NT2/D1 (cell line): ENCODE data around the gene RHOA.
A peak's percentile ranks its signal among the peaks of the same experiment; 100 is the strongest.
"Not testable (repeated sequence)": the region's sequence is repeated elsewhere in the genome, so short reads cannot be mapped to it uniquely, and the experiment has no call there.

Experiments
- DNase-seq: peaks from one replicate; pipeline ENCODE4 v3.0.0-alpha.2; 2011; ENCODE audit warnings: low read depth, low spot score
- H3K27me3 ChIP-seq: 2 replicates; pipeline ENCODE4 v1.6.0; 2011; ENCODE audit warnings: mild to moderate bottlenecking; ENCODE audit not compliant: insufficient read length, insufficient read depth
- H3K36me3 ChIP-seq: 2 replicates; pipeline ENCODE4 v1.6.1; 2011; ENCODE audit warnings: mild to moderate bottlenecking, low read length, mixed read lengths; ENCODE audit not compliant: insufficient read depth, insufficient read length
- H3K4me1 ChIP-seq: 2 replicates; pipeline ENCODE4 v1.5.1; 2011; ENCODE audit not compliant: insufficient read depth, insufficient read length
- H3K4me3 ChIP-seq: 2 replicates; pipeline ENCODE4 v1.5.1; 2011; ENCODE audit warnings: low read depth; ENCODE audit not compliant: insufficient read length
- H3K9ac ChIP-seq: 2 replicates; pipeline ENCODE4 v1.6.0; 2011; ENCODE audit warnings: low read depth; ENCODE audit not compliant: insufficient read length
- H3K9me3 ChIP-seq: 2 replicates; pipeline ENCODE4 v1.5.1; 2011; ENCODE audit warnings: mild to moderate bottlenecking, low read length; ENCODE audit not compliant: insufficient read depth
- SUZ12 ChIP-seq: IDR thresholded peaks from 2 replicates; pipeline ENCODE4 v1.6.1; 2011; ENCODE audit not compliant: insufficient read length, insufficient read depth; ENCODE audit errors: extremely low read depth
- YY1 ChIP-seq: IDR thresholded peaks from 2 replicates; pipeline ENCODE4 v1.6.1; 2011; ENCODE audit not compliant: insufficient read length, insufficient read depth
- ZNF274 ChIP-seq: IDR thresholded peaks from 2 replicates; pipeline ENCODE4 v1.6.1; 2011; ENCODE audit warnings: mild to moderate bottlenecking, low read depth, low read length

RHOA gene

GRCh38 chr3:49349348-49350114 is 62.2 kb downstream of the RHOA start:
- DNase-seq: no peak
- H3K9me3 ChIP-seq: no peaks in the 10 kb centered on the region
- TF ChIP-seq YY1 (no peak), ZNF274 (no peak), SUZ12 (no peak)
- no peaks in the 10 kb centered on the region for H3K27me3 ChIP-seq
- H3K4me3 ChIP-seq: no peak overlapping the region
- peaks cover 3% of the 10 kb centered on the region for H3K36me3 ChIP-seq
- no peak overlapping the region for H3K9ac ChIP-seq
- peaks cover 3% of the 10 kb centered on the region for H3K4me1 ChIP-seq

DNA sequence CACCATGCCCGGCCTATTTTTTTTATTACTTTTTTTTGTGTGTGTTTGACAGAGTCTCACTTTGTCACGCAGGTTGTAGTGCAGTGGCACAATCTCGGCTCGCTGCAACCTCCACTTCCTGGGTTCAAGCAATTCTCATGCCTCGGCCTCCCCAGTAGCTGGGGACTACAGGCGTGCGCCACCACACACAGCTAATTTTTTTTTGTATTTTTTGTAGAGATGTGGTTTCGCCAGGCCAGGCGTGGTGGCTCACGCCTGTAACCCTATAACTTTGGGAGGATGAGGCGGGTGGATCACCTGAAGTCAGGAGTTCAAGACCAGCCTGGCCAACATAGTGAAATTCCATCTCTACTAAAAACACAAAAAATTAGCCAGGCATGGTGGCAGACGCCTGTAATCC is 63.4 kb downstream of the RHOA start:
- H3K9me3 ChIP-seq, H3K4me1 ChIP-seq, H3K9ac ChIP-seq, H3K4me3 ChIP-seq, DNase-seq, H3K27me3 ChIP-seq, H3K36me3 ChIP-seq: not testable (repeated sequence)

GRCh38 chr3:49346797-49347251 is 65.0 kb downstream of the RHOA start:
- no peak for DNase-seq
- Histone ChIP-seq H3K36me3 (no peaks in the 10 kb centered on the region), H3K9ac (no peak overlapping the region), H3K4me1 (no peaks in the 10 kb centered on the region), H3K27me3 (no peaks in the 10 kb centered on the region), H3K4me3 (no peak overlapping the region), H3K9me3 (no peaks in the 10 kb centered on the region)
- no peak for TF ChIP-seq SUZ12

DNA sequence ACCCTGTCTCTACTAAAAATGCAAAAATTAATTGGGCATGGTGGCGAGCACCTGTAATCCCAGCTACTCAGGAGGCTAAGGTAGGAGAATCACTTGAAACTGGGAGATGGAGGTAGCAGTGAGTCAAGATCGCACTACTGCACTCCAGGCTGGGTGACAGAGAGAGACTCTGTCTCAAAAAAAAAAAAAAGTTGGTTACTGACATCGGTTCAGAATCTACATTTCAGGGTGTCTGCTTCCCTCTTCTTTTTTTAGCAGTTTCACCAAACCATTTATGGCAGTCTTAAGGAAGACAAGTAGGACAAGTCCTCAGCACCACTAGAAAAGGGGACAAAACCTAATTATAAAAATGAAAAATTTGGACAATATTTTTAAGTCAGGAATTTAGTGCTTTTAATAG is 68.6 kb downstream of the RHOA start:
- Histone ChIP-seq H3K9ac (no peak overlapping the region), H3K4me1 (no peaks in the 10 kb centered on the region)
- TF ChIP-seq ZNF274: no peak
- TF ChIP-seq YY1: no peak
- TF ChIP-seq SUZ12: no peak

GRCh38 chr3:49341996-49342395 is 69.8 kb downstream of the RHOA start:
- Histone ChIP-seq H3K9ac (no peak overlapping the region), H3K36me3 (peaks cover 2% of the 10 kb centered on the region), H3K9me3 (no peaks in the 10 kb centered on the region), H3K4me3 (no peak overlapping the region), H3K4me1 (no peaks in the 10 kb centered on the region), H3K27me3 (no peaks in the 10 kb centered on the region)
- TF ChIP-seq ZNF274 (no peak), YY1 (no peak), SUZ12 (no peak)
- DNase-seq: no peak

More for the DNA sequence above, 68.6 kb downstream of the RHOA start:
- Histone ChIP-seq H3K9me3 (no peaks in the 10 kb centered on the region), H3K27me3 (no peaks in the 10 kb centered on the region), H3K4me3 (no peak overlapping the region), H3K36me3 (no peaks in the 10 kb centered on the region)
- no peak for DNase-seq

GRCh38 chr3:49339941-49340800 is 71.6 kb downstream of the RHOA start, which contains the start of gene USP4:
USP4 (minus strand) TSS chr3:49340053; CDS start chr3:49340024, 29 bp downstream.
- no peaks in the 10 kb centered on the region for H3K27me3 ChIP-seq
- H3K9me3 ChIP-seq: no peaks in the 10 kb centered on the region
- no peaks in the 10 kb centered on the region for H3K4me1 ChIP-seq
- peak; percentile 78 for DNase-seq
- peaks cover 16% of the 10 kb centered on the region for H3K36me3 ChIP-seq
- peak within 1 kb of the TSS; percentile 87 for H3K4me3 ChIP-seq
- peak within 1 kb of the TSS; percentile 98 for H3K9ac ChIP-seq
- no peak for TF ChIP-seq ZNF274
- TF ChIP-seq YY1: no peak
- TF ChIP-seq SUZ12: no peak

GRCh38 chr3:49339581-49339940 is 72.2 kb downstream of the RHOA start:
- Histone ChIP-seq H3K4me3 (peak overlapping the region; percentile 87), H3K36me3 (peaks cover 23% of the 10 kb centered on the region), H3K9ac (peak overlapping the region; percentile 98), H3K27me3 (no peaks in the 10 kb centered on the region), H3K9me3 (no peaks in the 10 kb centered on the region), H3K4me1 (no peaks in the 10 kb centered on the region)
- TF ChIP-seq YY1 (no peak), ZNF274 (no peak), SUZ12 (no peak)
- no peak for DNase-seq
